ENCODE results near the gene MRPL43. TPM values are rescaled to one million over a fixed set of nuclear protein-coding genes. Genes with fewer than 3 reads are reported as not detected.
A peak's percentile ranks its signal among the peaks of the same experiment; 100 is the strongest.

The MRPL43 gene
- total and polyA plus RNA-seq, 4 donors = 43.6 to 105 (median 84.5) TPM

DNA sequence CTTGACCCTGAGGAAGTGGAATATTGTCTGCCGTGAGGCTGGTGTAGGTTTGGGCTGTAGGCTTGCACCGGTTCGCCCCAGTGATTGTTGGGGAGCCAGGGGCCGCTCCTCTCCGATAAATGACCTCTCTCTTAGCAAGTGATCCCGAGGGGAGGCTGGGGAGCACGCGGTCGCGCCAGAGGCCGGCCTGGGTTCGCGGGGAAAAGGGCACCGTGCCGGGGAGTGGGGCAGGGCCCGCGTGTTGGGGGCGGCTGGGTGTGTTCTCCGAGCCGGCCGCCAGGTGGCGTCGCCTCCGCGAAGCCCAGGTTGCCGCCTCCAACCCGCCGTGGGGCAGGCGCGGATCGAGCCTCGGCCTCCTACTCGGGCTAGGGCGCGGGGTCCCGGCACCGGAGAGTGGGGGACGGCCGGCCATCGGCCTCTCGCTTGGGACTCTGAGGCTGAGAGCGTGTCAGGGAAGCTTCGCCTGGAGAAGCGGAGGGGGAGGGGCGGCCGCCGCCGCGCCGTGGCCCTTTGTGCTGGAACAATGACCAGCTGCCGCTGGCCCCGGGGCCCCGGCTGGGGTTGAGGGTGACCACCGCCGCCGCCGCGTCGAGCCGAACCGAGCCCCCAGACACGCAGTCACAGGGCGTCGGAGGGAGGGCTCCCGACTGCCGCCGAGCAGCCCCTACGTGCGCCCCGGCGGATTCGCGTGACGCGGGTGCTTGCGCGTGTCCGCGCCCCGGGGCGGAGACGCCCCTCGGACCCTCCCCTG, 11.9 kb upstream of the MRPL43 start:
- H3K4me1 ChIP-seq (ENCODE audit: control insufficient read depth in 5 of 5, insufficient read depth in 5 of 5, low read length in 5 of 5) = peaks cover 6 to 60% (median 26%) of the 10 kb centered on the region in 5 donors
- H3K27ac ChIP-seq (ENCODE audit: low read depth in 1 of 2, low read length in 1 of 2) = peak overlapping the region; percentile 99 to 100
- TF ChIP-seq, protein P1, sequence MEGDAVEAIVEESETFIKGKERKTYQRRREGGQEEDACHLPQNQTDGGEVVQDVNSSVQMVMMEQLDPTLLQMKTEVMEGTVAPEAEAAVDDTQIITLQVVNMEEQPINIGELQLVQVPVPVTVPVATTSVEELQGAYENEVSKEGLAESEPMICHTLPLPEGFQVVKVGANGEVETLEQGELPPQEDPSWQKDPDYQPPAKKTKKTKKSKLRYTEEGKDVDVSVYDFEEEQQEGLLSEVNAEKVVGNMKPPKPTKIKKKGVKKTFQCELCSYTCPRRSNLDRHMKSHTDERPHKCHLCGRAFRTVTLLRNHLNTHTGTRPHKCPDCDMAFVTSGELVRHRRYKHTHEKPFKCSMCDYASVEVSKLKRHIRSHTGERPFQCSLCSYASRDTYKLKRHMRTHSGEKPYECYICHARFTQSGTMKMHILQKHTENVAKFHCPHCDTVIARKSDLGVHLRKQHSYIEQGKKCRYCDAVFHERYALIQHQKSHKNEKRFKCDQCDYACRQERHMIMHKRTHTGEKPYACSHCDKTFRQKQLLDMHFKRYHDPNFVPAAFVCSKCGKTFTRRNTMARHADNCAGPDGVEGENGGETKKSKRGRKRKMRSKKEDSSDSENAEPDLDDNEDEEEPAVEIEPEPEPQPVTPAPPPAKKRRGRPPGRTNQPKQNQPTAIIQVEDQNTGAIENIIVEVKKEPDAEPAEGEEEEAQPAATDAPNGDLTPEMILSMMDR (IDR thresholded peaks at IDR 0.05; ENCODE audit: control extremely low read depth, extremely low read depth) = peak; percentile 65
- 0% methylated on average over 61 to 83 of the region's 83 CpGs for WGBS, 2 donors
- DNase-seq (peak; percentile 89 to 95 (median 90)), ATAC-seq (ENCODE audit: insufficient read depth, low FRiP score) (peak; percentile 76)
- peak overlapping the region; percentile 91 to 93 for H3K9ac ChIP-seq (ENCODE audit: insufficient read depth in 1 of 2, low read length in 2 of 2)
- peak overlapping the region; percentile 69 for H3K4me3 ChIP-seq
- H3K27me3 ChIP-seq (ENCODE audit: control insufficient read depth in 3 of 3, insufficient read depth in 3 of 3, low read length in 2 of 3) = no peaks in the 10 kb centered on the region
- peaks cover 0 to 23% (median 12%) of the 10 kb centered on the region in 4 donors for H3K36me3 ChIP-seq (ENCODE audit: control insufficient read depth in 4 of 4, insufficient read depth in 4 of 4, low read length in 4 of 4)
- H3K9me3 ChIP-seq (ENCODE audit: control insufficient read depth in 4 of 4, insufficient read depth in 3 of 4, low read length in 3 of 4) = no peaks in the 10 kb centered on the region

DNA sequence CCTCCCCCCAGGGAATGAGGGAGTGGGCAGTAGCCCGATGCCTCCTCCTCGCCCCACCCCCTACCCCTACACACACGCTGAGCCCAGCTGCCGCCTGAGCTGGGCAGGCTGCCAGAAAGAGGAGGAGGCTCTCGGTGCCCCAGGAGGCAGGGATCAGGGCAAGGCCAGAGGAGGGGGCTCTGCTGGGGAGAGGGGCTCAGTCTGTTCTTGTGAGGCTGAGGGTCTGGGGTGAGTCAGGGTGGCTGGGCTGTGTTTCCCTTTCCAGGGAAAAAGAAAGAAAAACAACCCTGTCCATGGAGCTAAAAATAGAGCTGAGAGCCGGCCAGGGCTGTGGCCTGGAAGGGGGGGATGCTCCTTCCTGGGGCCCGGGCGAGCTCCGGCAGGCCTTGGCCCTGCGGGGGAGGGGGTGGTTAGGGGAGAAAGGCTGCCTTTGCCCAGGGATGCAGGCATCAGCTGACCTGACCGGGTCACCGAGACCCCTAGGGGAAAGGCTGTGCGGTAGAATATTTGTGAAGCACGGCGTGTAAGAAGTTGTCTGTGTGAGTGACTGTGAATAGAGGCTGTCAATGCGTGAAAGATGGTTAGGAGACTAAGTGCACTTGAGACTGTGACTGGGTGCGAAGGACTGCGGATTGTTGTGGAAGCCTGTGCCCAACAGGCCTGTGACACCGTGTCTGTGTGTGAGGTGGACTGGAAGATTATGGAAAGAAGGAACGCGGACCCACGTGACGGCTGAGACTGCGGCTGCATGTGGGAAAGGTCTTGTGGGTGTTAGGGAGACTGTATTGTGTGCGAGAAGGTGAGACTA, 11.1 kb upstream of the MRPL43 start:
- ATAC-seq (ENCODE audit: insufficient read depth, low FRiP score) (peak; percentile 16), DNase-seq (peak; percentile 91 to 95 (median 94))
- Histone ChIP-seq H3K9ac (ENCODE audit: insufficient read depth in 1 of 2, low read length in 2 of 2) (peak overlapping the region; percentile 91 to 93), H3K27ac (ENCODE audit: low read depth in 1 of 2, low read length in 1 of 2) (peak overlapping the region; percentile 99 to 100), H3K4me3 (peak overlapping the region; percentile 69), H3K36me3 (ENCODE audit: control insufficient read depth in 4 of 4, insufficient read depth in 4 of 4, low read length in 4 of 4) (peaks cover 0 to 16% (median 13%) of the 10 kb centered on the region in 4 donors), H3K27me3 (ENCODE audit: control insufficient read depth in 3 of 3, insufficient read depth in 3 of 3, low read length in 2 of 3) (no peaks in the 10 kb centered on the region), H3K9me3 (ENCODE audit: control insufficient read depth in 4 of 4, insufficient read depth in 3 of 4, low read length in 3 of 4) (no peaks in the 10 kb centered on the region), H3K4me1 (ENCODE audit: control insufficient read depth in 5 of 5, insufficient read depth in 5 of 5, low read length in 5 of 5) (peaks cover 6 to 60% (median 26%) of the 10 kb centered on the region in 5 donors)
- TF ChIP-seq, protein P1 (IDR thresholded peaks at IDR 0.05; ENCODE audit: control extremely low read depth, extremely low read depth) = no peak
- WGBS, 2 donors = 2 to 3% methylated on average over 24 to 25 of the region's 25 CpGs

DNA sequence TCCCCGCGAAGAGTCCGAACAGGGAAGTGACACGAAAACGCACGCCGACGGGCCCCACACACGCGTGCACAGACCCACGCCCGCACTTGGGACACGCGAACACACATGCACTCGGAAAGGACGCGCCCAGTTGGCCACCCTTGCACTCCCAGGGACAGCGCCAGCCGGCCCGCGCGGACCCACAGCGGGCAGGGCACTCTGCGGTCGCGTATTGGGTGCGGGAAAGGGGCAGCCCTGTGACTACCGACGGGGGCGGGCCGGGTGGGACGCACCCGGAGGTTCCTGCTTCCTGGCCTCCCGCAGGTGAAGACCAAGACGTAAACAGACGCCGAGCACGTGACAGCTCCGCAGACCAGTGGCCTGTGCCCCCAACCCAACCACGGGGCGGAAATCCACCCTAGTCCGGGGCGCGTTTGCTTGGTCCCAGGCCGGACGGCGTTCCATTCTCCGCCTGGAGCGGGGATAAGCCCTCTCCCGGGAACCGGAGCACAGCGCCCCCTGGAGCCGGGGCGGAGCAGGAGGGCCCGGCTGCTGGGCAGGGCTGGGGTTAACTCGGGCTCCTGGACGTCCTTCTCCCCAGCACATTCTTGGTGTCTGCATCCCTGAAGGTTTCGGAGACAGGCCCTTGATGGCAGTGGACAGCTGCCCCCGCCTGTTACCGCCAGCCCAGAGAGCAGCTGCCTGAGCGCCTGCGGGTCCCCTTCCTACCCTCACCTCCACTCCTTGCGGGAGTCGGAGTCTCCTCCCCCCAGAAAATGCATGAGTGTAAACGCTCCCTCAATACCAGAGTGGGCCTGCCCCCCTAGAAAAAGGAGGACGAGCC, 10.3 kb upstream of the MRPL43 start:
- DNase-seq (peak; percentile 46 to 79 (median 69)), ATAC-seq (ENCODE audit: insufficient read depth, low FRiP score) (peak; percentile 60)
- Histone ChIP-seq H3K4me1 (ENCODE audit: control insufficient read depth in 5 of 5, insufficient read depth in 5 of 5, low read length in 5 of 5) (peaks cover 6 to 59% (median 26%) of the 10 kb centered on the region in 5 donors), H3K4me3 (peak overlapping the region; percentile 68), H3K9ac (ENCODE audit: insufficient read depth in 1 of 2, low read length in 2 of 2) (peak overlapping the region in 1 of 2 donors; percentile 93), H3K27me3 (ENCODE audit: control insufficient read depth in 3 of 3, insufficient read depth in 3 of 3, low read length in 2 of 3) (no peaks in the 10 kb centered on the region), H3K36me3 (ENCODE audit: control insufficient read depth in 4 of 4, insufficient read depth in 4 of 4, low read length in 4 of 4) (peaks cover 0 to 15% (median 7%) of the 10 kb centered on the region in 4 donors), H3K9me3 (ENCODE audit: control insufficient read depth in 4 of 4, insufficient read depth in 3 of 4, low read length in 3 of 4) (no peaks in the 10 kb centered on the region), H3K27ac (ENCODE audit: low read depth in 1 of 2, low read length in 1 of 2) (peak overlapping the region; percentile 99 to 100)
- WGBS, 2 donors = 0% methylated on average over 55 to 66 of the region's 66 CpGs
- TF ChIP-seq, protein P1 (IDR thresholded peaks at IDR 0.05; ENCODE audit: control extremely low read depth, extremely low read depth) = peak; percentile 35
